ENCODE data around the gene CNNM3. TPM values are rescaled to one million over a fixed set of nuclear protein-coding genes. Genes with fewer than 3 reads are reported as not detected.
A peak's percentile ranks its signal among the peaks of the same experiment; 100 is the strongest.
"Not testable (repeated sequence)": the region's sequence is repeated elsewhere in the genome, so short reads cannot be mapped to it uniquely, and the experiment has no call there.

The CNNM3 gene
- total RNA-seq, 1 donor from 2014 or later = 10.7 TPM

- intact Hi-C loops (cut with DNase I) = no loop called here
- DNase-seq (ENCODE audit: low spot score) = no peak
These were observed 18.9 kb upstream of the CNNM3 start for GRCh38 chr2:96797066-96797625.

- intact Hi-C loops (cut with DNase I) = no loop called here
These were observed 17.1 kb upstream of the CNNM3 start for GRCh38 chr2:96798733-96799622.

GRCh38 chr2:96799623-96799935 lies 16.5 kb upstream of the CNNM3 start:
- no peak for DNase-seq (ENCODE audit: low spot score)
- intact Hi-C loops (cut with DNase I) = no loop called here

More at GRCh38 chr2:96798733-96799622, 17.1 kb upstream of the CNNM3 start:
- no peak for DNase-seq (ENCODE audit: low spot score)

- peak; percentile 26 for DNase-seq (ENCODE audit: low spot score)
- intact Hi-C loops (cut with DNase I) = loop anchor here (2.0 to 5.0 kb wide), 2 partner anchors 38 to 248 kb away; no protein-coding TSS in a partner anchor
These were observed 15.7 kb upstream of the CNNM3 start for GRCh38 chr2:96800061-96801004.

GRCh38 chr2:96801005-96801785 lies 14.9 kb upstream of the CNNM3 start:
- intact Hi-C loops (cut with DNase I) = loop anchor here (2.0 to 5.0 kb wide), 2 partner anchors 38 to 249 kb away; no protein-coding TSS in a partner anchor
- DNase-seq (ENCODE audit: low spot score) = peak; percentile 88

GRCh38 chr2:96801786-96802595 lies 14.1 kb upstream of the CNNM3 start:
- intact Hi-C loops (cut with DNase I) = loop anchor here (2.0 to 5.0 kb wide), 2 partner anchors 39 to 250 kb away; no protein-coding TSS in a partner anchor
- no peak for DNase-seq (ENCODE audit: low spot score)

- intact Hi-C loops (cut with DNase I) = loop anchor here (5.0 kb wide), 1 partner anchor 250 kb away; no protein-coding TSS in a partner anchor
- no peak for DNase-seq (ENCODE audit: low spot score)
These were observed 13.3 kb upstream of the CNNM3 start for GRCh38 chr2:96802721-96803120.

GRCh38 chr2:96804986-96805385 lies 11.1 kb upstream of the CNNM3 start:
- intact Hi-C loops (cut with DNase I) = loop anchor here (5.0 kb wide), 1 partner anchor 253 kb away; no protein-coding TSS in a partner anchor
- DNase-seq (ENCODE audit: low spot score) = no peak

GRCh38 chr2:96805946-96806345 lies 10.1 kb upstream of the CNNM3 start:
- intact Hi-C loops (cut with DNase I); DNase-seq (ENCODE audit: low spot score): not testable (repeated sequence)

- intact Hi-C loops (cut with DNase I) = no loop called here
These were observed 9.5 kb upstream of the CNNM3 start for GRCh38 chr2:96806468-96807126.

GRCh38 chr2:96807127-96807471 lies 9.0 kb upstream of the CNNM3 start:
- no peak for DNase-seq (ENCODE audit: low spot score)
- intact Hi-C loops (cut with DNase I) = no loop called here

More at GRCh38 chr2:96806468-96807126, 9.5 kb upstream of the CNNM3 start:
- no peak for DNase-seq (ENCODE audit: low spot score)

GRCh38 chr2:96808176-96808837 lies 7.8 kb upstream of the CNNM3 start:
- intact Hi-C loops (cut with DNase I) = no loop called here
- DNase-seq (ENCODE audit: low spot score) = no peak

- intact Hi-C loops (cut with DNase I) = no loop called here
- DNase-seq (ENCODE audit: low spot score) = no peak
These were observed 6.7 kb upstream of the CNNM3 start for GRCh38 chr2:96809216-96809882.

GRCh38 chr2:96809951-96810782 lies 5.9 kb upstream of the CNNM3 start:
- intact Hi-C loops (cut with DNase I) = no loop called here
- DNase-seq (ENCODE audit: low spot score) = no peak

GRCh38 chr2:96810783-96811192 lies 5.3 kb upstream of the CNNM3 start:
- DNase-seq (ENCODE audit: low spot score) = no peak
- intact Hi-C loops (cut with DNase I) = no loop called here

GRCh38 chr2:96811917-96812316 lies 4.2 kb upstream of the CNNM3 start:
- DNase-seq (ENCODE audit: low spot score) = no peak
- intact Hi-C loops (cut with DNase I) = no loop called here

All from cardiac septum (tissue), 1 donor.